Progenitor cell of endocrine pancreas (in vitro differentiated cells): Measurements from ENCODE around the gene NTN5. TPM values are rescaled to one million over a fixed set of nuclear protein-coding genes. Genes with fewer than 3 reads are reported as not detected.

Experiments used
- DNase-seq: peaks from one replicate; pipeline ENCODE4 v3.0.0; 2021; ENCODE audit warnings: low spot score; ENCODE audit not compliant: unreplicated experiment
- H3K27ac Mint-ChIP-seq: 2 replicates; pipeline ENCODE4 v1.8.0; 2021; ENCODE audit warnings: mild to moderate bottlenecking, moderate library complexity, mixed read lengths
- H3K27me3 Mint-ChIP-seq: 2 replicates; pipeline ENCODE4 v1.8.0; 2021; ENCODE audit warnings: mixed read lengths
- H3K36me3 Mint-ChIP-seq: 2 replicates; pipeline ENCODE4 v1.8.0; 2022; ENCODE audit warnings: mixed read lengths; ENCODE audit not compliant: insufficient read depth
- H3K4me1 Mint-ChIP-seq: 2 replicates; pipeline ENCODE4 v1.8.0; 2021; ENCODE audit warnings: low read depth, mixed read lengths
- H3K4me3 Mint-ChIP-seq: 2 replicates; pipeline ENCODE4 v1.8.0; 2021; ENCODE audit warnings: low read depth, mild to moderate bottlenecking, moderate library complexity, mixed read lengths
- H3K9me3 Mint-ChIP-seq: 2 replicates; pipeline ENCODE4 v1.8.0; 2021; ENCODE audit warnings: low read depth, mixed read lengths
- CTCF ChIP-seq: fragments of 200-600 bp; sonication (generic); IDR thresholded peaks from one replicate; pipeline ENCODE4 v1.5.0; 2021; ENCODE audit warnings: antibody characterized with exemption, mild to moderate bottlenecking; ENCODE audit not compliant: unreplicated experiment
- total RNA-seq: library from RNA; stranded (reverse); gene quantifications from 2 replicates; pipeline ENCODE4 v1.2.1, GENCODE V29; 2021

The NTN5 gene
- total RNA-seq, 1 donor from 2014 or later, result 0.91 TPM

GRCh38 chr19:48644839-48645619, 27.8 kb downstream of the NTN5 start:
- no peak for TF ChIP-seq CTCF
- peak overlapping the region; percentile 71 for H3K4me3 Mint-ChIP-seq
- peaks cover 16% of the 10 kb centered on the region for H3K27me3 Mint-ChIP-seq
- H3K27ac Mint-ChIP-seq, result no peak overlapping the region
- no peaks in the 10 kb centered on the region for H3K36me3 Mint-ChIP-seq
- no peaks in the 10 kb centered on the region for H3K9me3 Mint-ChIP-seq
- H3K4me1 Mint-ChIP-seq, result peaks cover 7% of the 10 kb centered on the region
- DNase-seq, result no peak

GRCh38 chr19:48644355-48644754, 28.5 kb downstream of the NTN5 start:
- TF ChIP-seq CTCF, result no peak
- H3K9me3 Mint-ChIP-seq, result no peaks in the 10 kb centered on the region
- DNase-seq, result no peak
- no peak overlapping the region for H3K4me3 Mint-ChIP-seq
- H3K36me3 Mint-ChIP-seq, result no peaks in the 10 kb centered on the region
- no peak overlapping the region for H3K27ac Mint-ChIP-seq
- peaks cover 7% of the 10 kb centered on the region for H3K4me1 Mint-ChIP-seq
- H3K27me3 Mint-ChIP-seq, result peaks cover 20% of the 10 kb centered on the region

GRCh38 chr19:48642862-48643261, 30.0 kb downstream of the NTN5 start:
- H3K9me3 Mint-ChIP-seq, result no peaks in the 10 kb centered on the region
- no peak overlapping the region for H3K27ac Mint-ChIP-seq
- peaks cover 11% of the 10 kb centered on the region for H3K4me1 Mint-ChIP-seq
- peaks cover 18% of the 10 kb centered on the region for H3K27me3 Mint-ChIP-seq
- H3K36me3 Mint-ChIP-seq, result no peaks in the 10 kb centered on the region
- DNase-seq, result no peak
- H3K4me3 Mint-ChIP-seq, result no peak overlapping the region
- TF ChIP-seq CTCF, result no peak

GRCh38 chr19:48641850-48642249, 31.0 kb downstream of the NTN5 start:
- DNase-seq, result no peak
- Mint-ChIP-seq H3K27me3 (peaks cover 18% of the 10 kb centered on the region), H3K36me3 (no peaks in the 10 kb centered on the region), H3K9me3 (no peaks in the 10 kb centered on the region), H3K27ac (no peak overlapping the region), H3K4me3 (no peak overlapping the region), H3K4me1 (peaks cover 12% of the 10 kb centered on the region)
- no peak for TF ChIP-seq CTCF

GRCh38 chr19:48639483-48640375, 33.1 kb downstream of the NTN5 start:
- no peak for DNase-seq
- no peak for TF ChIP-seq CTCF
- H3K36me3 Mint-ChIP-seq, result no peaks in the 10 kb centered on the region
- peak overlapping the region; percentile 91 for H3K27ac Mint-ChIP-seq
- peaks cover 9% of the 10 kb centered on the region for H3K4me1 Mint-ChIP-seq
- H3K9me3 Mint-ChIP-seq, result no peaks in the 10 kb centered on the region
- H3K27me3 Mint-ChIP-seq, result peaks cover 16% of the 10 kb centered on the region
- H3K4me3 Mint-ChIP-seq, result no peak overlapping the region
